Kidney epithelial cell (primary cell): ENCODE results near the gene ARHGAP1. TPM values are rescaled to one million over a fixed set of nuclear protein-coding genes. Genes with fewer than 3 reads are reported as not detected.

Experiments used
- DNase-seq: peaks from one replicate; pipeline ENCODE4 v3.0.0-alpha.2; 2010; ENCODE audit warnings: low read depth
- H3K27me3 ChIP-seq: 2 replicates; pipeline ENCODE4 v1.6.0; 2011; ENCODE audit warnings: low read length; ENCODE audit not compliant: control insufficient read depth, insufficient read depth
- H3K36me3 ChIP-seq: 2 replicates; pipeline ENCODE4 v1.5.1; 2011; ENCODE audit warnings: low read length; ENCODE audit not compliant: control insufficient read depth, insufficient read depth
- H3K4me3 ChIP-seq: 2 replicates; pipeline ENCODE4 v1.5.1; 2011; ENCODE audit warnings: low read depth, mild to moderate bottlenecking, control low read depth, low read length
- CTCF ChIP-seq: IDR thresholded peaks from 2 replicates; pipeline ENCODE4 v1.5.1; 2011; ENCODE audit warnings: mild to moderate bottlenecking, moderate library complexity, low read length, control low read depth, inconsistent platforms; ENCODE audit not compliant: insufficient read depth, poor library complexity, severe bottlenecking
- total RNA-seq: library from RNA; depleted of rRNA; stranded (reverse); fragments of >200 nt; gene quantifications from 2 replicates; pipeline ENCODE4 v1.2.3, GENCODE V29; 2015

Gene ARHGAP1
- total RNA-seq, 1 donor from 2014 or later: 51.6 TPM

- no peaks in the 10 kb centered on the region for H3K27me3 ChIP-seq
- H3K4me3 ChIP-seq: no peak overlapping the region
- H3K36me3 ChIP-seq: no peaks in the 10 kb centered on the region
- no peak for DNase-seq
- TF ChIP-seq CTCF: no peak
Observed at GRCh38 chr11:46640036-46640788, 60.2 kb downstream of the ARHGAP1 start.

- Histone ChIP-seq H3K27me3 (no peaks in the 10 kb centered on the region), H3K4me3 (no peak overlapping the region), H3K36me3 (no peaks in the 10 kb centered on the region)
- TF ChIP-seq CTCF: no peak
- DNase-seq: no peak
Observed at GRCh38 chr11:46639197-46639839, 61.1 kb downstream of the ARHGAP1 start.

DNA sequence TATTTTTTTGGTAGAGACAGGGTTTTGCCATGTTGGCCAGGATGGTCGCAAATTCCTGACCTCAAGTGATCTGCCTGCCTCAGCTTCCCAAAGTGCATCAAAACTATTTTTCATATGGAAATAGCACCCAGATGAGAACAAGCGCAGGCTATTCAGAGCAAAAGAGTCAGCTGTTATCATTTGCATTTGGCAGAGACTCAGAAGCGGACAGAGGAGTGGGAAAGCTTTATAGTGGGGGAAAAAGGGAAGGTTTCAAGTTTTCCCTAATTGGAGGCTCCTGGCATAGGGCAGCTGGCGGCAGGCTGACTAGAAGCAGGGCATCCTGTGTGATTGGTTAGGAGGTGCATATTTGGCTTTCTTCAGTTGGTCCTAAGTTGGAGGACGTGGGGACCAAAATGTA lies 62.9 kb downstream of the ARHGAP1 start:
- DNase-seq: no peak
- Histone ChIP-seq H3K27me3 (no peaks in the 10 kb centered on the region), H3K4me3 (no peak overlapping the region), H3K36me3 (no peaks in the 10 kb centered on the region)
- TF ChIP-seq CTCF: no peak

DNA sequence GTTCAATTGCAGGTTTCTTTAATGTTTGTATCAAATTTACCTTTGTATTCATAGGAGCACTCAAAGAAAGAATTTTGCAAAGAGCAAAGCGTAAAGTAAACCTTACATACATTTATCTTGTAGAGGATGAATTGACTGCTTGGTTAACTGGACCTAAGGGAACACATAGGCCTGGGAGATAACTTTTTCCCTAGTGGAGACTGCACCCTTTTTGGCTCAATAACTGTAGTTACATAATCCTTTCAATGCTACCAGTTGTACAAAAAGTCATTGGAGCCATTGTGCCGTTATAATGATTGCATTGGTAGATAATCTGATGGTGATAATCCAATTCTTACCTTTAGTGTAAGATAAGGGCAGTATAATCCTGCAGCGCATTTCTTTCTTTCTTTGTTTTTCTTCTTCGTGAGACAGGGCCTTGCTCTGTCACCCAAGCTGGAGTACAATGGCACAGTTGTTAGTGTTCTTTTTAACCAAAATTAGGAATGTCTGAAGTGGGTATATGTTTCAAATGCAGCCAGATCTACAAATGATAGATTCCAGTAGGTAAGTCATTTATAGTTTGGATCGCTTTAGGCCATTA lies 64.8 kb downstream of the ARHGAP1 start:
- no peaks in the 10 kb centered on the region for H3K27me3 ChIP-seq
- no peak overlapping the region for H3K4me3 ChIP-seq
- no peak for DNase-seq
- H3K36me3 ChIP-seq: no peaks in the 10 kb centered on the region
- TF ChIP-seq CTCF: no peak

DNA sequence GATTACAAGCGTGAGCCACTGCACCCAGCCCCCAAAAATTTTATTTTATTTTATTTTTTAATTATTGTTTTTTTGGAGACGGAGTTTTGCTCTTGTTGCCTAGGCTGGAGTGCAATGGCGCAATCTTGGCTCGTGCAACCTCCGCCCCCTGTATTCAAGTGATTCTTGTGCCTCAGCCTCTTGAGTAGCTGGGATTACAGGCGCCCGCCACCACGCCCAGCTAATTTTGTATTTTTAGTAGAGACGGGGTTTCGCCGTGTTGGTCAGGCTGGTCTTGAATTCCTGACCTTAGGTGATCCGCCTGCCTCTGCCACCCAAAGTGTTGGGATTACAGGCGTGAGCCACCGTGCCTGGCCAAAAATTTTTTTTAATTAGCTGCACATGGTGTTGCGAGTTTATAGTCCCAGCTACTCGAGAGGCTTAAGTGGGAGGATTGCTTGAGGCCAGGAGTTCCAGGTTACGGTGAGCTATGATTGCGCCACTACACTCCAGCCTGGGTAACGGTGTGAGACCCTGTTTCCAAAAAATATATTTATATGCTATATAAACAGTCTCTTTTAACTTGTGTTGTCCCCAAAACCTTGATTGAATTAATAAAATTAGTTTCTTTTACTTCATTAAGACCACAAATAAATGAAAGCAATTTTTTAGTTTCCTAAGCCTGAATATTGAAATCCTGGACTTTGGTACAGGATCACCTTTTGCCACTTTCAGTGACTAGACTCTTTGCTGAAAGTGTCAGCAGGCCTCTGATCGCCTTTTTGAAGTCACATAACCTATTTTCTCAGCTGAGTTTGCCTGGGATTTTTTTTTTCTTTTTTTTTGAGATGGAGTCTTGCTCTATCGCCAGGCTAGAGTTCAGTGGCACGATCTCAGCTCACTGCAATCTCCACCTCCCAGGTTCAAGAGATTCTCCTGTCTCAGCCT lies 66.9 kb downstream of the ARHGAP1 start:
- H3K27me3 ChIP-seq: no peaks in the 10 kb centered on the region
- no peak for TF ChIP-seq CTCF
- no peak for DNase-seq
- H3K4me3 ChIP-seq: no peak overlapping the region
- H3K36me3 ChIP-seq: no peaks in the 10 kb centered on the region
